Measurements from ENCODE around the gene FGF7.
"Not testable (repeated sequence)": the region's sequence is repeated elsewhere in the genome, so short reads cannot be mapped to it uniquely, and the experiment has no call there.

FGF7 gene

DNA sequence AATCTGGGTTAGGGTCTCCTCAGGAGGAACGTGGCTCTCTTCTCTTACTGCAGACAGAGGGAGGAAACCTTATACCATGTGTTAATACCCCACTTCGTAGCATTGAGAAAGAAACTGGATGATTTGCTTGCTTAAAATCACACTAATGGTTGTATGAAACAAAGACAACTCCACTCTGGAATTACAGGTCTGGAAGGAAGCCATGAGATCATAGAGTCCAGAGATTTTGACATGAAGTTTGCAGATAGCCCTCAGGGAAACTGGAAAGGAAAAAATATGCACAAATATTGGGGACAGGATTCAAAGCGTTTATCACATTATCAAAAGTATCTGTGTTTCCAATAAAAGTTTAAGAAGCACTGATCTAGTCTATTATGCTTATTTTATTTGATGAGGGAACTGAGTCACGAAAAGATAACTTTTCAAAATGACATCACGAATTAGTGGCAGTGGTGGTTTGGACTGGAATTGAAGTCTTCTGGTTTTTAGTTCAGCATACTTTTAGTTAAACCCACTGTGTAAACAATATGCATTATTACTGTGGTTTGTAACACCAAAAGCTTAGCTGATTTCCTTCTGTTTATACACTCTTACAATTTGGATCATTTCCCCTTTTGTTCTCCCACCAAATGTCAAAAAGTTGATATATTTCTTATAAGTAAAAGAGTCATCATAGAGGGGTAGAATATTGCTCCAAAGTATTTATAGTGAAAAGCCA is 16.8 kb downstream of the FGF7 start:
- DNase-seq = no peak

DNA sequence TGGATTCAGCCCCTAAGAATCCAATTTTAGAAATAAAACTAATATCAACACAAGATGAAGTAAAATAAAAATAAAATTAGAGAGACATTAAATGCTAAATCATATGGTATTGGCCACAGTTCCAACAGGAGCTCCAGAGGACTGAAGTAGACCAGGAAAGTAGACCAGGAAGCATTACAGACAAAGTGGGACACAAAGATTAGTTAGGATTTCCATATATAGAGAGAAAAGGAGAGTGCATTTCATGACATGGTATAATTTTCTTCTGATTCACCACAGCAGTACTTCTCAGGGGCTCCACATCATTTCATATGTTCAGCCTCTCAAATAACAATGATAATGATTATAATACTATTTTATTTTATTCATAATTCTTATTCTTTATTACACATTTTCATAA is 18.3 kb downstream of the FGF7 start:
- DNase-seq = no peak

DNA sequence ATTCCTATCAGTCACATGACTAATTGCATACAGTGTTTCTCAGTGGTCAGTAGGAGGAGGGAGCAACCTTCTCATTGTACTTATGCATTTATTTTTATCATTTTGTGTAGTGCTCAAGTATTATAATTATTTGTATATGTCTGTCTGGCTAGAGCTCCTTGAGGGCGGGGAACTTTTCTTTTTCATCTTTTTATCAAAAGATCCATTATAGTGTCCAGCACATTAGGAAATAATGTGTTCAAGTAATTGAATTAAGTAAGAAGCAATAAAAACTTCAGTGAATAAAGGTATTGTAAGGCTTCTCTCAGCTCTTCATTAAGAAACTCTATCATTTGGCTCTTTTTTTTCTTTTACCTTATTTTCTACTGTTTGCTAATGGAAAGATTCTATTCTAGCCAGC is 18.8 kb downstream of the FGF7 start:
- DNase-seq = no peak

DNA sequence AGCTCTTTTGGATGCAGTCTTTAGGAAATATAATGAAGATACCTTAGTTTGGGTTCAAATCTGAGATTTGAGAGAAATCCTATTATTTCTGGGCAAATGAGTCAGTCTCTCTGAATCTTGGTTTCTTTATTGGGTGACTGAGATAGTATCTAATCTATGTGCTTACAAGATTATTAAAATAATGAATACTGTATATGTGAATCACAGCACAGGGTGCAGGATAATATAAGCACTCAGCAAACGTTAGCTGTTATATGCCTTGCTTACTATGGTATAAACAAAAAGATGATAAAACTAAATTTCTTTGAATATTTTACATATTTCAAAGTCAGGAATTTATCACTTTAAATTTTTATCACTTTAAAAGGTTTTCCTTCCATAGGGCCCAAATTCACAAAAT is 29.6 kb downstream of the FGF7 start:
- DNase-seq = no peak

DNA sequence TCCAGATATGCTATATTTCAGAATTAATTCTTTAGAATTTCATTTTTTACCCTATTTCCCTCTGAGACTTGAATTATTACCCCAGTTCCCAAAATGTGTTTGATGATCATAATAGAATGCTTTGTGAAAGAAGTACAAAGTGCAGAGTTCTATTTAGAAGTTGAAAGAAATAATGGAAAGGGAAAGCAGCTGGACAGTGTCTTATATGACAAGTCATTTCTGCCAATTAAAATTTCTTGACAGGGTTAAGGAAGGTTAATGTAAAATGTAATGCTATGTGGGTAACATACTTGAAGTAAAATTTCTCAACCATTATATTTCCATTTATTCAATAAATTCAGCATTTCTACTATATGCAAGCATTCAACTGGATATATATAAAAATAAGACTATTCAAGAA is 33.1 kb downstream of the FGF7 start:
- no peak for DNase-seq

DNA sequence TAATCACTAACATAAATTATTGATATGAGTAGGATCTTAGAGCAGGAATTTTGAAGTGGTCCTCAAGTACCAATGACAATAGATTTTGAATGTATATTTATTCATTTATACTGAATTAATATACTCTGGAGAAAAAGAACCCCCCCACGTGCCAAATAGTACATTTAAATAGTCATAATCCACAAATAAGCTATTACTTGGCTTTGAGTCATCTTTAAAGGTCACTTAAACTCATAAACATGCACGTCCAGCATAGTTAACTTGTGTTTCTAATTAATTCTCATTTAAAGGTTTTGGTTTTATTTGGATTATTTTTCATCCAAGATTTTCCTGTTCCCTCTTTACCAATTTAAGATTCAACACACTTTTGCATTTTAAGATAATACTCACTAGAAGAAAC is 35.1 kb downstream of the FGF7 start:
- DNase-seq = no peak

DNA sequence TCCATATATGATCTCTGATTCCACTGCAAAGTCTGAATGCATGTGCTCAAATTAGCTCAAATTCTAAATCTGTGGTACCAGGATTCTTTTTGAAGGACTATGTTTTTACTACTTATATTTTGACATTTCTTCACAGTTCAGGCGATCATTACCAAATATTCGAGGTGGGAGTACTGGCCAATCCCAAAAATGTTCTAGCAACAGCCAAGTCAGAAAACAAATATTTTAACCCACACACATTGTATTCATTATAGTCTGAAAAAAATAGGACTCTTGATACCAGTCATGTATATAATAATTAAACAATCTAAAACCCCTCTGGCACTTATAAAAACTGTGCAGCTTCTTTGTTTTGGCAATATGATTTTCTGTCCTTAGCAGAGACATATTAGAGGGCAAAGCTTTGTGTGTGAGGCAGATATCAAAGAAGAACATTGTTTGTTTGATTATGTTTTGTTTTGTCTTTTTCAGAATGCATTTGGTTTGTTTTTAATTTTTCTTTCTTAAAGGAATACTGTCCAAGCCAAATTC is 37.4 kb downstream of the FGF7 start:
- no peak for DNase-seq

DNA sequence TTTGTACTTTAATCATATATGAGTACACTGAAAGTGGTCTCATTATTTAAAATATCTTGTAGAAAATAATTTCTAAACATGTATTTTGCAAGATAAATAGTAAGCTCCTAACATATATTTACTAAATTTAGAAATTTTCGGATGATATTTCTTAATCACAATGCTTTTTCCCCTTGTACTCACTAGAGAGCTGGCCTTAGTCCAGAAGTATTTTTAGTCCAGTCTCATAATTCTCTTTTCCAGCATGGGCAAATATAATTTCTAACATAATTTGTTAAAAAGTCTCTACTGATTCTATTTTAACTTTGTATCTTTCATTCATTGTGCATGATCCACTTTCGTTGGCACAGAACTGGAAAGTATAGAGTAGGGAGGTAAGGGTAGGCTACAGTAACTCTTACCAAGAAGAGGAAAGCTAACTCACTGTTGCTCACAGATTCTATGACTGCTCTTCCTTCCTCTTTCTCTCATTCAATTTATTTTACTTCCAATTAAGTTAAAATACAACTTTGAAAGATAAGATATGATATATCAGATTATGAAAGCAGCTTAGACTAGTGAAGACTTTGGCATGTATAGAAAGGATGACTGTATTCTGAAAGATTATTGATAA is 39.3 kb downstream of the FGF7 start:
- no peak for DNase-seq

DNA sequence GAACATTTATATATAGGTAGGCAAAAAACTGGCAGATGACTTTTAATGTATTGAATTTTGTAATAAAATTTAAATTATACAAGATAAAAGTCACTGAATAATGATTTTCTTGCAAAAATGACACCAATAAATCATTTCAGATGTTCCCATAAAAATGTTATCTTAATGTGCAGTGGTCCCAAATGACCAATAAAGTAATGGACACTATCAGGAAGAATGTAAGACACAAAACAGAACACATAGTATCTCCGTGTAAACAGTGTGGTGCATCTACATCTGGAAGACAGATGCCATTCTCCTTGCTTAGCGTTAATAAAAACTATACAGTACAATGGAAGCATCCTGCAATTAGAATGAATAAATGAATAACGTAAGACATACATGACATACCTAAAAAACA is 41.5 kb downstream of the FGF7 start:
- no peak for DNase-seq

DNA sequence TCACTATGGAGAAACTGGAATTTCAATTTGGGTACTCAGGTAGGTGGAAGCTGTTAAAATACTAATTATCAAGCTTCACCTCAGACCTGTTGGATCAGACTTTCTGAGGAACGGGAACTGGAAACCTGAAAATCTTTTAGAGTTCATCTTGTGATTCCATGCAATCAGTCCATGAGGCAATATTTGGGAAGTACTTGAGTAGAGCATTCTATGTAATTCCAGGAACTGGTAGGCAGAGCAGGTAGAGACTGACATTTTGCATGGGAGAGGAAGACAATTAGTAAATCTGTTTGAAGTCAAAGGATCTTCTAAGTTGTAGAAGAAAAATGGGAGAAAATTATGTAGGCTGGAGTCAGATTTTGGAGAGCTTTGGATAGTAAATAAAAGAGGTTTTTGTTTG is 43.1 kb downstream of the FGF7 start:
- DNase-seq = no peak

DNA sequence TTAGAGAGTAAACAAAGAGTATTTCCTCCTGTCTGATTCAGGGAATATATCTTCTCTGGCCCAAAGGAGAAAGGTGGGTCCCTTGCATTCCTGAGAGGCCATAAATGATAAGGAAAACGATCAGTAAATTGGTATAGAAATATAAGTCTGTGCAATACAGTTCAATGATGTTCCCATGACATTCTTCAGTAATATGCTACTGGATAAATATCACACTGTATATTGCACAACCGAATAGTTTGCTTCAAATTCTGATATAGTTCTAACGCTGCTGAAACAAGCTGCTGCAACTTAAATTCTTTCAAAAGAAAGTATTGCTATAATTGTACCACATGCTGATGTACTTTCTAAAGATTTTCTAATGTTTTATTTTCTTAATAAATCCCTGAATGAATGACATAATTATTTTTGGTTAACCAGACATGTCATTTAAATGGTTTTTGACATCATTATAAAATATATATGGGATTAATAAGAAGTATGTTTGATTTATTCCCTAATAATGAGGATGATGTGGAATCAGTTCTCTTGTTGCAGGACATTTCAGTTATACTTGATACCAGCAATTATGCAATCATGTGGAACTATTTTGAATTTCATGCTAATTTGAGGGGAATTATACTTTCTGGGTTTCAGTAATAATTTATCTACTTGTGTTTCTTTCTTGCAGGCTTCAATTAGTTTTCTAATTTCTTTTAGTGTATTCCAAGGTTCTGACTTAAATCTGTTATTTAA is 44.9 kb downstream of the FGF7 start:
- DNase-seq = no peak

DNA sequence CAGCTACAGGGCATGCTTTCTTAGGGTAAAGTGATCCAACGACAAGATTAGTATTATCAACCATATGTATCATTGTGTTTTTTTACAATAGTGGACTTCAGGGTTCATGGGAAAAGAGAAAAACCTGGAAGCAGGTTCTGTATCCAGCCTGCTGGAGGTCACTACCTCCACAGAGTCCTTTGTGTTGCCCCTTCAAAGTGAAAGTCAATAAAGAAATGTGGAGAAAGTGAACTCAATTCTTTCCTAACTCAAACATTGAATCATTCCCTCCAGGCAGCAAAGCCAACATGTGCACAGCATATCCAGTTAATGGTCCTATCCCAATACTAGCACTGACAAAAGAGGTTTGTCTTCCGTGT is 45.4 kb downstream of the FGF7 start:
- no peak for DNase-seq

DNA sequence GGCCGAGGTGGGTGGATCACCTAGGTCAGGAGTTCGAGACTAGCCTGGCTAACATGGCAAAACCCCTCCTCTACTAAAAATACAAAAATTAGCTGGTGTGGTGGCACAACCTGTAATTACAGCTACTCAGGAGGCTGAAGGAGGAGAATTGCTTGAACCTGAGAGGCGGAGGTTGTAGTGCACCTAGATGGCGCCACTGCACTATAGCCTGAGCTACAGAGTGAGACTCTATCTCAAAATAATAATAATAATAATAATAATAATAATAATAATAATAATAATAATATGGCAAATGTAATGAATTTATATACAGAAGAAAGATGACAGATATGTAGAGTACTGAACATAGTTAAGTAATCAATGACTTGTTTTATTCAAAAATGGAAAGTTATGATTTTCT is 48.2 kb downstream of the FGF7 start:
- DNase-seq = not testable (repeated sequence)

DNA sequence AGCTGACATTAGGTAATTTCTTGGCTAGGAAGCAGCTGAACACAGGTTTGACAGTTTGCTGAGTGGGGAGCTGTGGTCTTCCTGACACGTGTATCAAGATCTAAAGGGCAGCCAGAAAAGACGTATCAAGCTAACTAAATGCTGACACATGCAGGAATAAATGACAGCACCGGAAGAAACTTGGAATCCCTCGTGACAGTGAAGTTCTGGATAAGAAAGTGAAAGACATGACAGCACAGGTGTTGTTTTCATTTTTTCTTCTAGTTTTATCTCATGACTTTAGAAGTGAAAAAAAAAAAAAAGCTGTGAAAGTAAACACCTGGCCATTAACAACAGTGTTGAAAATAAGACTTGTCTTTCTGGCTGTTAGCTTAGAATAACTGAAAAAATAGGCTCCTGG is 48.7 kb downstream of the FGF7 start:
- DNase-seq = no peak

DNA sequence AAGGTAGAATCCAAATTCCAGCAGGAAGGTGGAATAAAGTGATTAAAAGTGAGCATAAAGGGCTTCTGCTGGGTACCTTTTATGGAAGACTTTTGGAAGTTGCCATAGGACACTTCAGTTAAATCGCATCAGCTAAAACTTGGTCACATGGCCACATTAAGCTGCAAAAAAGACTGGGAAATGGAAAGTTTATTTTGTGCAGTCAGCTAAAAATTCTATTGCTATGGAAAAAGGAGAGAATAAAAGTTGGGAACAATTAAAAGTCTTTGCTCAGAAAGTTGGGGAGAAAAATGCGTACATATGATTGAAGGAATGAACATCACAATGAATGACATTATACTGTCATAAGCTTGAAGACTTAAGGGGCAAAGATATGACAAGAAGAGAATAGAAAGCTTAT is 49.3 kb downstream of the FGF7 start:
- no peak for DNase-seq

DNA sequence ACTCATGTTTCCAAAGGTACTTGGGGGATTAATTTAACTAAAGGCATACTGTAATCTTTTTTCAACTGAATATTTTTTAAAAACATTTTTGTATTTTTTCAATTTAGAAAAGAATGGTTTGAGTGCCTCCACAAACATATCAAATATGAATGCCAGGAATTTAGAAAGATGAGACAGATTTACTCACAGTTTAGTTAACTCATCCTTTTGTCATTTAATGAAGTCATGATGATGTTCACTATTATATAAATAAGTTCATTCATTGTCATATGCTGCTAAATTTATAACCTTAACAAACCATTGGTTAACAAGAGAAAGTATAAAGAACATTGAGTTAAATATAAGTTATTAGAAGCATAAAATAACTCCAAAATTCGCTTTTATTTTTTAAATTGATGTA is 50.0 kb downstream of the FGF7 start:
- DNase-seq = no peak

DNA sequence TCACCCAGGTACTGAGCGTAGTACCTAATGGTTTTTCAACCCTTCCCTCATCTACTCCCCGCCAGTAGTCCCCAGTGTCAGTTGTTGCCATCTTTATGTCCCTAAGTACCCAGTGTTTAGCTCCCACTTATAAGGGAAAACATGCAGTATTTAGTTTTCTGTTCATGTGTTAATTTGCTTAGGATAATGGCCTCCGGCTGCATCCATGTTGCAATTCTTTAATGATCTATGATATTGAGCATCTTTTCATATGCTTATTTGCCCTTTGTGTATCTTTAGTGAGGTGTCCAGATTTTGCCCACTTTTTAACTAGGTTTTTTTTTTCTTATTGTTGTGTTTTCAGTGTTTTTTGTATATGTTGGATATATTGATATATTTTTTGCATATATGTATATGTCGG is 55.0 kb downstream of the FGF7 start:
- not testable (repeated sequence) for DNase-seq

DNA sequence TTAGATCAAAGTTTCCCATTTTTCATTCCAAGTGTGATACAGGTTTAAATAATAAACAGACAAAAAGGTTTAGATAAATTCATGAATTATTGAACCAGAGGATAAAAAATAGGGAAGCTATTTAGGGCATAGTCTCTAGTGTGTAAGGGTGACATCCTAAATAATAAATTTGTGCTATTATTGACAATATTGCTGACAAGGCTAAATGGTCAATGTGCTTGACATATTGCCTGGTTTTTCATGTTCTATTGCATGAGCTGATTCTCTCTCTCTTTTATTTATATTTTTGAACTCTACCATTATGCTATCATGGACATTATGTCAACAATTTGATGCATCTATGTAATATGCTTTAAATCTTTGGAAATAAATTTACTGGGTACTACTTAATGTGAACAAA is 55.9 kb downstream of the FGF7 start:
- DNase-seq = not testable (repeated sequence)

DNA sequence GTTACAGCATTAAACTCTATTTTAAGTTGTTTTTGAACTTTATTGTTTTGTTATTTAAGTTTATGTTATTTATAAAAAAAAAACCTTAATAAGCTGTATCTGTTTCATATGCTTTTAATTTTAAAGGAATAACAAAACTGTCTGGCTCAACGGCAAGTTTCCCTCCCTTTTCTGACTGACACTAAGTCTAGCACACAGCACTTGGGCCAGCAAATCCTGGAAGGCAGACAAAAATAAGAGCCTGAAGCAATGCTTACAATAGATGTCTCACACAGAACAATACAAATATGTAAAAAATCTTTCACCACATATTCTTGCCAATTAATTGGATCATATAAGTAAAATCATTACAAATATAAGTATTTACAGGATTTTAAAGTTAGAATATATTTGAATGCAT is 62.4 kb downstream of the FGF7 start:
- DNase-seq = not testable (repeated sequence)

DNA sequence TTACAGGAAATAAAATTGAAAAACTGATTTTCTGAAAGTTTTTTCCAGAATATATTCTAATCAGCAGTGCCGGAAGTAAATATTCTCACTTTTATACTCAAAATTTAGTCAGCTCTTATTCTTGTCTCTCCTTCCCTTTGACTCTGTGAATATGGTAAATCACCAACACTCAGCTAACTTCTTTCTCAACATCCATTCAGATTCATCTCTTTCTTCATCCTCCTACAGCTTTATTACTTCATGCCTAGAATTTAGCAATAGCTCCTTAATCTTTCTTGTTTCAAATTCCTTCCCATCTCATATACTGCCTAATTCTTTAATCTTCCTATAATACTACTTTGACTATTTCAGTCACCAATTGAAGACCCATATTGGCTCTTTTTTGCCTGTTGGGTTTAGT is 67.9 kb downstream of the FGF7 start:
- DNase-seq = no peak

DNA sequence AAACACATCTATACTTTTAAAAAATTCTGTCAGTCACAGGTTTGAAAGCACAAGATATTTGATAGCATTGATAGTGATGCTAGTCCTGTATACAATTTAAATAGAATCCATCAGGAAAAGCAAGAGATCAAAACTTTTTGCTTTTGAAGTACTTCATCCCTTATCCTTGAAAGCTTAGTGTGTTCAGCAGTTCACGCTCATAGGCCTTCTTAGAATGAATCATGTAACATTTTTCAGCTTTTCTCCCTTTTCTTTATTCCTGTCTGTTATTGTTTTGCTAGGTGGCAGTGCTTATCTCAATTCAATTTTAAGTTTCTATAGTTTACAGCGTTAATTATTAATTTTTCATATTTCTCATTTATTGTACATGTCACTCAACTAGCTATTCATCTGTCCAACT is 69.1 kb downstream of the FGF7 start:
- DNase-seq = no peak

DNA sequence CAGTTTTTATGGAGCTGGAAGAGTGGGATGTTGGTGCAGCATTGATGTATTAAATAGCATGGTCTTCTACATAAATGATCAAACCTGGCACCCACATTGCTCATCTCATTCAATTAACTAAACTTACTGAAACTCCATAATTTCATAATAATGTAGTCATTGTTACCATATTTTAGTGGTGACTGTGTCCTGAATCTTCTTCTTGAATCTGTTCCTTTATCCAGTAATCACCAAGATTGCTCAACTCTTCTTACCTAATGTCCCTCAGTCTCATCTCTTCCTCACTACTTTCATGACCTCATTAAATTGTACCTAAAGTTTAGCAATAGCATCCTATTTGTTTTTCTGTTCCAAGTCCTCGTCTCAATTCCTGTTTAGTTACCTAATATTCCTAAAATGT is 69.8 kb downstream of the FGF7 start:
- no peak for DNase-seq

DNA sequence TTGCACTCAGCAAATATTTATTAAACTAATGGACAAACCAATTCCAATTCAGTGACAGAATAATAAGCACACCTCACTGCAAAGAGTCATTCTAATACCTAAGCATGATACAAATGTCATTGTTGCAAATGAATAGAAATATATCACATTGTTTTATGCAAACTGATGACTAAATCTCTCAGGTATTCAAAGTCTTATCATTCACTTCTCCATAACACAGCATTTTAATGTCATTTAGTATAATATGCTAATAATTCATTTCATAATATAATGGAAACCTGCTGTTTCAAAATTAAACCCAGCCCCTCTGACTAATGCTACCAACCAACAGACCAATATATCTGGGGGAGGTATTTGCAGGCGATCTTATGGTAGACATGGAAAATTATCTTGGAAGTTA is 71.8 kb downstream of the FGF7 start:
- no peak for DNase-seq
